ENCODE measurements around the gene DACT2. TPM values are rescaled to one million over a fixed set of nuclear protein-coding genes. Genes with fewer than 3 reads are reported as not detected.

Gene DACT2
- total RNA-seq, 2 donors from 2014 or later = 16.6 to 39.9 TPM

DNA sequence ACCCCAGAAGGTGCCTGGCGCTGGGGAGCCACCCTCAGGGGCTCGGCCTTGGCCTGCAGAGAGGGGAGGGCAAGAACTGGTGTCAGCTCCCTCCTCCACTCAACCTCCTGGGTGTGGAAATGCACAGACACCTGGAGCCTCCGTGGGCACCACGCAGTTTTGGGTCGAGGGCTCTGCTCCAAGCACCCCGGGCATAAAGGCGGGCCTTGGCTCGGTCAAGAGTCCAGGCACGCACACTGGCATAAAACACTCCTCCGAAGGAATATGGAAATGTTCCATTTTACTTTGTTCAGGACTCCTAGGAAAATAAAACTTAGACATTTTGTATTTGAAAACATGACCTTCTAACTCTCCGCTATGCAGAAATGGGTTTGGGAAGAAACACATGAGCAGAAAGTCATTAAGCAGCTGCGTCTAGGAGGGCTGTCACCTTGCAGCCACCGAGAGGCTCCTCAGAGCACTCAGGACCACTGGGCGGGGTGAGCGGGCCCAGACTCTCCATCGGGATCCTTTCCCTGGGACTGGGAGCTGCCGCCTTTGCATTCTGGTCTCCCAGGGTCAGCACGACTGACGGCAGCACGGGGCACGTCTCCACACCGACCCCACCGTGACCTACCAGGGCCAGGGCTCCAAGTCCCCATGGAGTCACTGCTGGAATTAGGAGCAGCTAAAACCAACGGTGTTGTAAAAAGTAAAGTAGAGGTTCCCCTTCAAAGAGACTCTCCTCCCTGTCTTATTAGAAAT is 46.0 kb upstream of the DACT2 start:
- Histone ChIP-seq H3K36me3 (ENCODE audit: control insufficient read depth, insufficient read depth, low read length) (no peaks in the 10 kb centered on the region), H3K9ac (ENCODE audit: extremely low read depth, low read length, poor library complexity, severe bottlenecking) (no peak overlapping the region), H3K4me3 (ENCODE audit: low read length) (no peak overlapping the region), H3K27me3 (ENCODE audit: control insufficient read depth, insufficient read depth, low read length, poor library complexity, severe bottlenecking) (no peaks in the 10 kb centered on the region), H3K27ac (ENCODE audit: low read depth, low read length) (no peak overlapping the region), H3K9me3 (ENCODE audit: control insufficient read depth, low read length) (peaks cover 23% of the 10 kb centered on the region), H3K4me1 (ENCODE audit: control insufficient read depth, insufficient read depth, low read length) (no peaks in the 10 kb centered on the region)
- Mint-ChIP-seq H3K4me3 (no peak overlapping the region), H3K27ac (no peak overlapping the region), H3K27me3 (ENCODE audit: insufficient read depth) (peaks cover 4% of the 10 kb centered on the region), H3K36me3 (ENCODE audit: low read depth) (peaks cover 3% of the 10 kb centered on the region), H3K9me3 (peaks cover 25% of the 10 kb centered on the region), H3K4me1 (peaks cover 7% of the 10 kb centered on the region)
- 96% methylated on average over 17 to 24 of the region's 24 CpGs for WGBS, 2 experiments (ENCODE audit: insufficient coverage in 1 of 2, insufficient read length in 1 of 2)
- no peak for DNase-seq
- TF ChIP-seq, protein P1, sequence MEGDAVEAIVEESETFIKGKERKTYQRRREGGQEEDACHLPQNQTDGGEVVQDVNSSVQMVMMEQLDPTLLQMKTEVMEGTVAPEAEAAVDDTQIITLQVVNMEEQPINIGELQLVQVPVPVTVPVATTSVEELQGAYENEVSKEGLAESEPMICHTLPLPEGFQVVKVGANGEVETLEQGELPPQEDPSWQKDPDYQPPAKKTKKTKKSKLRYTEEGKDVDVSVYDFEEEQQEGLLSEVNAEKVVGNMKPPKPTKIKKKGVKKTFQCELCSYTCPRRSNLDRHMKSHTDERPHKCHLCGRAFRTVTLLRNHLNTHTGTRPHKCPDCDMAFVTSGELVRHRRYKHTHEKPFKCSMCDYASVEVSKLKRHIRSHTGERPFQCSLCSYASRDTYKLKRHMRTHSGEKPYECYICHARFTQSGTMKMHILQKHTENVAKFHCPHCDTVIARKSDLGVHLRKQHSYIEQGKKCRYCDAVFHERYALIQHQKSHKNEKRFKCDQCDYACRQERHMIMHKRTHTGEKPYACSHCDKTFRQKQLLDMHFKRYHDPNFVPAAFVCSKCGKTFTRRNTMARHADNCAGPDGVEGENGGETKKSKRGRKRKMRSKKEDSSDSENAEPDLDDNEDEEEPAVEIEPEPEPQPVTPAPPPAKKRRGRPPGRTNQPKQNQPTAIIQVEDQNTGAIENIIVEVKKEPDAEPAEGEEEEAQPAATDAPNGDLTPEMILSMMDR (conservative IDR thresholded peaks at IDR 0.05) = no peak

GRCh38 chr6:168364793-168365421 is 45.3 kb upstream of the DACT2 start:
- Mint-ChIP-seq H3K27me3 (ENCODE audit: insufficient read depth) (peaks cover 2% of the 10 kb centered on the region), H3K4me3 (no peak overlapping the region), H3K4me1 (peaks cover 7% of the 10 kb centered on the region), H3K9me3 (peaks cover 27% of the 10 kb centered on the region), H3K27ac (no peak overlapping the region), H3K36me3 (ENCODE audit: low read depth) (peaks cover 5% of the 10 kb centered on the region)
- TF ChIP-seq, protein P1 (conservative IDR thresholded peaks at IDR 0.05) = no peak
- H3K4me1 ChIP-seq (ENCODE audit: control insufficient read depth, insufficient read depth, low read length) = no peaks in the 10 kb centered on the region
- 94 to 97% methylated on average over 27 to 31 of the region's 31 CpGs for WGBS, 2 experiments (ENCODE audit: insufficient coverage in 1 of 2, insufficient read length in 1 of 2)
- H3K27me3 ChIP-seq (ENCODE audit: control insufficient read depth, insufficient read depth, low read length, poor library complexity, severe bottlenecking) = no peaks in the 10 kb centered on the region
- H3K4me3 ChIP-seq (ENCODE audit: low read length) = no peak overlapping the region
- no peak overlapping the region for H3K9ac ChIP-seq (ENCODE audit: extremely low read depth, low read length, poor library complexity, severe bottlenecking)
- no peak for DNase-seq
- H3K9me3 ChIP-seq (ENCODE audit: control insufficient read depth, low read length) = peaks cover 24% of the 10 kb centered on the region
- H3K36me3 ChIP-seq (ENCODE audit: control insufficient read depth, insufficient read depth, low read length) = no peaks in the 10 kb centered on the region
- no peak overlapping the region for H3K27ac ChIP-seq (ENCODE audit: low read depth, low read length)

- Mint-ChIP-seq H3K9me3 (peaks cover 32% of the 10 kb centered on the region), H3K36me3 (ENCODE audit: low read depth) (peaks cover 5% of the 10 kb centered on the region), H3K27me3 (ENCODE audit: insufficient read depth) (peaks cover 2% of the 10 kb centered on the region), H3K4me1 (peaks cover 7% of the 10 kb centered on the region), H3K27ac (peak overlapping the region; percentile 53), H3K4me3 (peak overlapping the region; percentile 16)
- Histone ChIP-seq H3K9ac (ENCODE audit: extremely low read depth, low read length, poor library complexity, severe bottlenecking) (no peak overlapping the region), H3K4me3 (ENCODE audit: low read length) (no peak overlapping the region), H3K27ac (ENCODE audit: low read depth, low read length) (no peak overlapping the region), H3K36me3 (ENCODE audit: control insufficient read depth, insufficient read depth, low read length) (no peaks in the 10 kb centered on the region), H3K27me3 (ENCODE audit: control insufficient read depth, insufficient read depth, low read length, poor library complexity, severe bottlenecking) (no peaks in the 10 kb centered on the region), H3K4me1 (ENCODE audit: control insufficient read depth, insufficient read depth, low read length) (no peaks in the 10 kb centered on the region), H3K9me3 (ENCODE audit: control insufficient read depth, low read length) (peaks cover 24% of the 10 kb centered on the region)
- TF ChIP-seq, protein P1 (conservative IDR thresholded peaks at IDR 0.05) = peak; percentile 16
- peak; percentile 78 for DNase-seq
- 57 to 63% methylated on average over 11 to 13 of the region's 13 CpGs for WGBS, 2 experiments (ENCODE audit: insufficient coverage in 1 of 2, insufficient read length in 1 of 2)
These were observed 44.5 kb upstream of the DACT2 start for GRCh38 chr6:168363811-168364792.

All from endodermal cell (in vitro differentiated cells).